Panc1 (cell line): ENCODE measurements around the gene AFF3.

Source experiments
- CTCF ChIP-seq: fragments of 450-650 bp; IDR thresholded peaks from 2 replicates; pipeline ENCODE4 v1.5.1; 2017; ENCODE audit warnings: mild to moderate bottlenecking
- POLR2AphosphoS5 ChIP-seq: IDR thresholded peaks from 2 replicates; pipeline ENCODE4 v1.6.1; 2012; ENCODE audit warnings: mild to moderate bottlenecking, low read depth, low read length, moderate library complexity
- REST ChIP-seq, 2 experiments: IDR thresholded peaks; 2 replicates each; pipeline ENCODE4 v1.6.1; 2011 to 2012; ENCODE audit warnings: low read depth in 2 of 2, control low read depth in 1 of 2, low read length in 1 of 2, mild to moderate bottlenecking in 1 of 2, moderate library complexity in 1 of 2; ENCODE audit not compliant: insufficient read depth in 1 of 2
- SIN3A ChIP-seq: IDR thresholded peaks from 2 replicates; pipeline ENCODE4 v1.6.1; 2012; ENCODE audit warnings: low read depth, mild to moderate bottlenecking, low read length, moderate library complexity, borderline replicate concordance; ENCODE audit not compliant: insufficient read depth
- TCF7L2 ChIP-seq: IDR thresholded peaks from 2 replicates; pipeline ENCODE4 v1.6.1; 2011; ENCODE audit warnings: mild to moderate bottlenecking, low read depth, low read length, inconsistent platforms

- TF ChIP-seq CTCF: no peak
- TF ChIP-seq POLR2AphosphoS5: no peak
- TF ChIP-seq REST (IDR thresholded peaks at IDR 0.05; ENCODE audit: insufficient read depth in 1 of 2, low read depth in 2 of 2, low read length in 1 of 2): no peak
- TF ChIP-seq SIN3A: no peak
- TF ChIP-seq TCF7L2: no peak
These were observed 133.4 kb downstream of the AFF3 start for GRCh38 chr2:100008956-100009355.
